LoVo (cell line): ENCODE results near the gene CNIH1.
"Not testable (repeated sequence)": the region's sequence is repeated elsewhere in the genome, so short reads cannot be mapped to it uniquely, and the experiment has no call there.

Experiments used
- DNase-seq: peaks from one replicate; pipeline ENCODE4 v3.0.0-alpha.2; 2016; ENCODE audit warnings: low spot score

The CNIH1 gene

GRCh38 chr14:54428527-54428926 lies 12.6 kb downstream of the CNIH1 start:
- no peak for DNase-seq

DNA sequence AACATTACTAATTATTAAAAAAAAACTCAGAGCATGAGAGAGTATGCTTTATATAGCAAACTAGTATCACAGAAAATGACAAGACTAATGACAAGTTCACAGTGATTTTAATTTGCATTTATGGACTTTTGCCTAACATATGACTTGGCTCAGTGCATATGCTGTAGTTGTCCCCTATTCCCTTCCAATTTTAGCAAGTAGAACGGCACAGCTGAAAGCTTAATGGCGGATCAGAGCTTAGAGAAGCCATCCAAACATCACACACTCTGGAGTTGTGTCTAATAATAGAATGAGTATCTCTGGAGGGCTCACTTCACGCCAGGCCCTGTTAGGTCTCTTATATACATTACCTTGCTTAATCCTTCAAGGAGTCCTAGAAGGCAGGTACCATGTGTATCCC lies 13.3 kb downstream of the CNIH1 start:
- DNase-seq: no peak

- no peak for DNase-seq
Measured at GRCh38 chr14:54425537-54426274, 15.5 kb downstream of the CNIH1 start.

DNA sequence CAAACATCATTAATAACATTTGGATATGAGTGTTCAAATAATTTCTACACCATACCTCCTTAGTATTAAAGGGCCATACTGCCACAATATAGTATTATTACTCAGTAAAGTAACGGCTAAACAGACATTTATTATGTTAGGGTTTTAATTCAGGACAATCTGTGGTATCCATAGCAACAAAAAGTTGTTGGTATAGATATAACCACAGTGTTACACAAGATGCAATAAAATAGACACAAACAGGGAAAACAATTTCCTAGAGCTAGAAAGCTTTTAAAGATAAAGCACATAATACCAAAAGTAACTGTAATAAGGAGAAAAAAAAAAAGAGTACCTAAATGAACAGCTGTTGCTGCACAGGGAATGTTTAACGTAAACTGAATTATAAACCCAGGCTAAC lies 16.1 kb downstream of the CNIH1 start:
- DNase-seq: no peak

GRCh38 chr14:54424479-54424901 lies 16.7 kb downstream of the CNIH1 start:
- DNase-seq: no peak

DNA sequence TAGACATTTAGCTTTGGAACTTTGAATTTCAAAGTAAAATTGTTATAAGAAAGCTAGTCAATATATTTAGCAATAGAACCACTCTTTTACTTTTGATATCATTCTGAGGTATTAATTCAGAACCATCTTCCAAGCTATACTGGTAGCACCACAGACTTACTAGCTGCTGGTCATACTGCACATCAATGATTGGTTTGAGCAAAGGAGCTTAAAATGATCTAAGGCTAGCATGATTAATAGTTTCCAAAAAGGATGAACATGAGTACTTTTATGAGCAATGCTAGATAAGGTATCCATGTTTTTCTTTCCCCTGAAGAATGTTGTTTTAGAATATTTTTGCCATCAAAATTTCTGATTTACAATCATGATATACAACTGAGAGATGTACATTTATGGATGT lies 17.2 kb downstream of the CNIH1 start:
- DNase-seq: no peak

- peak; percentile 53 for DNase-seq
Measured at GRCh38 chr14:54420478-54421142, 20.6 kb downstream of the CNIH1 start.

GRCh38 chr14:54411371-54411770 lies 29.8 kb downstream of the CNIH1 start:
- no peak for DNase-seq

DNA sequence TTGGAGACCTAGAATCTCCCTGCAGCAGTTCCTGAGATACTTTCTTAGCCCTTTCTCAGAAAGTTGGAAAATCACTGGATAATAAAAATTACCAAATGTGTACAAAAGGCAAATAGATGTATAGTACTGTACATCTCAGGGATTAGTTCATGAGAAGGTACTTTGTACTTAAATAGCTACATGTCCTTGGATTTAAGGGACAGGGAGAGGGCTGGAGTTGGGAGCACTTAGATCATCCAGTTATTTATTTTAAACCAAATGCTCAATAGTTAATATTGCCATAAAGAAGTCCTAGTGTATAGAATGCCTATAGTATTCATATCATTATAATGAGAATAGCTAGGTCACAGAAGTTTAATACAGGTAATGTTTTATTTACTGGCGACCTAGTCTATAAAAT lies 31.0 kb downstream of the CNIH1 start:
- no peak for DNase-seq

DNA sequence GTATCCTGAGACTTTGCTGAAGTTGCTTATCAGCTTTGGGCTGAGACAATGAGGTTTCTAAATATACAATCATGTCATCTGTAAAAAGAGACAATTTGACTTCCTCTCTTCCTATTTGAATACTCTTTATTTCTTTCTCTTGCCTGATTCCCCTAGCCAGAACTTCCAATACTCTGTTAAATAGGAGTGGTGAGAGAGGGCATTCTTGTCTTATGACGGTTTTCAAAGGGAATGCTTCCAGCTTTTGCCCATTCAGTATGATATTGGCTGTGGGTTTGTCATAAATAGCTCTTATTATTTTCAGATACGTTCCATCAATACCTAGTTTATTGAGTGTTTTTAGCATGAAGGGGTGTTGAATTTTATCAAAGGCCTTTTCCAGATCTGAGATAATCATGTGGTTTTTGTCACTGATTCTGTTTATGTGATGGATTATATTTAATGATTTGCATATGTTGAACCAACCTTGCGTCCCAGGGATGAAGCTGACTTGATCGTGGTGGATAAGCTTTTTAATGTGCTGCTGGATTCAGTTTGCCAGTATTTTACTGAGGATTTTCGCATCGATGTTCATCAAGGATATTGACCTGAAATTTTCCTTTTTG lies 37.7 kb downstream of the CNIH1 start:
- DNase-seq: not testable (repeated sequence)

DNA sequence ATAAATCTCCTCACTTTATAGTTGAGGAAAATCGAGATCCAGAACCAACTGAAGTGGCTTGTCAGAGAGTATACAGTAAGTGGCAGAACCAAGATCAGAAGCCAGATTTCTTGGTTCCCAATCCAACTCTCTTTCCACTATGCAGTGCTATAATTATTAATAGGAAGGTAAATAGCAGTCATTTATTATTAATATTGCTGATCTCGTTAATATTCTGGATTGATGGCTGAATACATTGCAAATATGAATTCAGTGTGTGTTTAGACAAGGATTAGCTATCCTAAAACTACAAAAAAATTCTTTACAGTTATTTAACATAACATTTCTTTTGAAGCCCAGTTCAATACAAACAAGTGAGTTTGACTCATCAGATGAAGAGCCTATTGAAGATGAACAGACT lies 41.6 kb downstream of the CNIH1 start:
- DNase-seq: no peak

GRCh38 chr14:54396493-54397335 lies 44.5 kb downstream of the CNIH1 start, which contains the start of gene CDKN3:
TSS of gene CDKN3 (plus strand) at chr14:54397007. CDS start at chr14:54397069, 62 bp downstream.
- DNase-seq: peak; percentile 99

- no peak for DNase-seq
Measured at GRCh38 chr14:54396183-54396492, 45.0 kb downstream of the CNIH1 start.

DNA sequence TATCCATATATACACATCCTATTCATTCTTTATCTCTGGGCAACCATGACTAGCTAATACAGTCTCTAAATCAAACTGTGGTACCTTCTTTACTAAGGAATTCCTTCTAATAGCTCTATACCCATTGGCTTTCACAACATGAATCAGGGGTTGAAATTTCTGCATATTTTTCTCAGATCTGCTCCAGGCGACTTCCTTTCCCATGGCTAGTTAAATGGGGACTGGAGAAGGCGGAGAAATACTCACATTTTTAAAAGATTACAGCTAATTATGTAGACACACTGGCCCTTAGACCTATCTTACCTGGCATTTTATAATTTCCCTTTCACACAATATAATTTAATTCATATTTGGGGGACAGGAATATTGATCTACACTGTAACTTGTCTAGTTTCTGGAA lies 45.5 kb downstream of the CNIH1 start:
- DNase-seq: no peak

DNA sequence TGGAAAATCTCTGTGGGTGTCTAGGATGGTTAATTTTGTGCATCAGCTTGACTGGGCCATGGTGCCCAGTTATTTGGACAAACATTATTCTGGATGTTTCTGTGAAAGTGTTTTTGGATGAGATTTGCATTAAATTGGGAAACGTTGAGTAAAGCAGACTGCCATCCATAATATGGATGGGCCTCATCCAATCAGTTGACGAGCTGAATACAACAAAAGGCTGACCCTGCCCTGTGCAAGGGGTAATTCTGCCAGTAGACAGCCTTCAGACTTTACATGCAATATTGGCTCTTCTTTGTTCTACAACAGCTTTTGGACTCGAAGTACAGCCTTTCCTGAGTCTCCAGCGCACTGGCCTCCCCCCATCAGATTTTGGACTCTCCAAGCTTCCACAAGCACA lies 45.9 kb downstream of the CNIH1 start:
- no peak for DNase-seq

- no peak for DNase-seq
Measured at GRCh38 chr14:54394596-54394995, 46.6 kb downstream of the CNIH1 start.

- not testable (repeated sequence) for DNase-seq
Measured at GRCh38 chr14:54392986-54393884, 47.9 kb downstream of the CNIH1 start.

- DNase-seq: no peak
Measured at GRCh38 chr14:54392131-54392859, 48.9 kb downstream of the CNIH1 start.

- DNase-seq: peak; percentile 41
Measured at GRCh38 chr14:54387328-54387727, 53.8 kb downstream of the CNIH1 start.

GRCh38 chr14:54385556-54385955 lies 55.6 kb downstream of the CNIH1 start:
- no peak for DNase-seq

- no peak for DNase-seq
Measured at GRCh38 chr14:54383835-54384234, 57.3 kb downstream of the CNIH1 start.
